PC-9 (cell line): Measurements from ENCODE around the gene ARHGAP6. TPM values are rescaled to one million over a fixed set of nuclear protein-coding genes. Genes with fewer than 3 reads are reported as not detected.
A peak's percentile ranks its signal among the peaks of the same experiment; 100 is the strongest.

Experiments
- BruUV-seq: library from RNA; stranded (reverse); fragments of 400-500 nt; replicated peaks from 2 replicates; lab custom pipeline; 2021; lab: Mats Ljungman, UMichigan
- CTCF ChIA-PET: fragments of 300-600 bp; sonication (Branson Sonifier 250); formaldehyde crosslinking; loops from one replicate; lab custom pipeline; 2022; ENCODE audit warnings: antibody characterized with exemption; lab: Charles Lee
- POLR2A ChIA-PET: fragments of 300-600 bp; sonication (Branson Sonifier 250); formaldehyde crosslinking; loops from one replicate; lab custom pipeline; 2022; ENCODE audit warnings: antibody characterized with exemption; ENCODE audit not compliant: unreplicated experiment; lab: Charles Lee
- DNase-seq, 2 experiments: peaks; one replicate each; pipeline versions ENCODE4 v3.0.0 to v3.0.0-alpha.2; 2015 to 2022; ENCODE audit warnings: mixed read lengths in 1 of 2
- H2AFZ ChIP-seq: fragments of 200-600 bp; sonication (generic); 2 replicates; pipeline ENCODE4 v1.8.1; 2017; ENCODE audit warnings: antibody characterized with exemption
- H3F3A ChIP-seq: fragments of 200-600 bp; sonication (generic); 2 replicates; pipeline ENCODE4 v1.8.1; 2017; ENCODE audit warnings: antibody characterized with exemption, mild to moderate bottlenecking, low read depth; ENCODE audit not compliant: insufficient read depth
- H3K27ac ChIP-seq: fragments of 200-600 bp; sonication (generic); 2 replicates; pipeline ENCODE4 v1.6.1; 2016; ENCODE audit warnings: mixed run types
- H3K27me3 ChIP-seq: fragments of 200-600 bp; sonication (generic); 2 replicates; pipeline ENCODE4 v1.6.1; 2016; ENCODE audit warnings: low read depth, mixed run types; ENCODE audit not compliant: insufficient read depth
- H3K36me3 ChIP-seq: fragments of 200-600 bp; sonication (generic); 2 replicates; pipeline ENCODE4 v1.6.1; 2016; ENCODE audit warnings: low read depth, mixed run types
- H3K4me1 ChIP-seq: fragments of 200-600 bp; sonication (generic); replicated peaks from 2 replicates; pipeline ENCODE4 v1.6.1; 2016; ENCODE audit warnings: mixed run types; ENCODE audit not compliant: insufficient read depth
- H3K4me2 ChIP-seq: fragments of 200-600 bp; sonication (generic); 2 replicates; pipeline ENCODE4 v1.6.1; 2017; ENCODE audit warnings: mixed run types
- H3K4me3 ChIP-seq: fragments of 200-600 bp; sonication (generic); 2 replicates; pipeline ENCODE4 v1.6.1; 2016; ENCODE audit warnings: mixed run types
- H3K79me2 ChIP-seq: fragments of 200-600 bp; sonication (generic); 2 replicates; pipeline ENCODE4 v1.6.1; 2017; ENCODE audit warnings: low read depth, mixed run types
- H3K9me2 ChIP-seq: fragments of 200-600 bp; sonication (generic); 2 replicates; pipeline ENCODE4 v1.8.1; 2017; ENCODE audit warnings: mild to moderate bottlenecking; ENCODE audit not compliant: insufficient read depth
- H3K9me3 ChIP-seq: fragments of 200-600 bp; sonication (generic); 2 replicates; pipeline ENCODE4 v1.8.1; 2016; ENCODE audit warnings: low read depth; ENCODE audit not compliant: insufficient read depth
- H4K20me1 ChIP-seq: fragments of 200-600 bp; sonication (generic); 2 replicates; pipeline ENCODE4 v1.8.1; 2017; ENCODE audit not compliant: insufficient read depth
- EZH2 ChIP-seq: fragments of 200-600 bp; sonication (generic); IDR thresholded peaks from 2 replicates; pipeline ENCODE4 v1.8.0; 2017; ENCODE audit warnings: antibody characterized with exemption, low read depth
- intact Hi-C: fragments of 100-400 bp; cut with micrococcal nuclease; formaldehyde crosslinking; loops from one replicate; pipeline ENCODE4 v1.10.0; 2022; ENCODE audit not compliant: unreplicated experiment
- total RNA-seq: library from RNA; stranded (reverse); gene quantifications from 2 replicates; pipeline ENCODE4 v1.2.3, GENCODE V29; 2021
- TF ChIP-seq, protein P1 (sequence below): fragments of 200-600 bp; sonication (generic); conservative IDR thresholded peaks from 2 replicates; pipeline ENCODE4 v1.6.1; 2017; ENCODE audit warnings: mixed run types, antibody characterized with exemption, mild to moderate bottlenecking, moderate library complexity

ARHGAP6 gene
- total RNA-seq, 1 experiment from 2014 or later: not detected

GRCh38 chrX:11381464-11381863 lies 284.3 kb downstream of the ARHGAP6 start:
- Histone ChIP-seq H3K27ac (no peak overlapping the region), H3K4me2 (no peak overlapping the region), H3K9me2 (no peaks in the 10 kb centered on the region), H4K20me1 (no peaks in the 10 kb centered on the region), H3K27me3 (no peaks in the 10 kb centered on the region), H2AFZ (no peak overlapping the region), H3K4me1 (no peaks in the 10 kb centered on the region), H3K9me3 (no peaks in the 10 kb centered on the region), H3F3A (no peaks in the 10 kb centered on the region), H3K4me3 (no peak overlapping the region), H3K36me3 (no peaks in the 10 kb centered on the region), H3K79me2 (no peaks in the 10 kb centered on the region)
- CTCF ChIA-PET: interaction anchor here (1.2 kb wide), 1 partner anchor 150 kb away, joined by 4 read pairs; no protein-coding TSS in a partner anchor
- intact Hi-C loops: no loop called here
- TF ChIP-seq, protein P1, sequence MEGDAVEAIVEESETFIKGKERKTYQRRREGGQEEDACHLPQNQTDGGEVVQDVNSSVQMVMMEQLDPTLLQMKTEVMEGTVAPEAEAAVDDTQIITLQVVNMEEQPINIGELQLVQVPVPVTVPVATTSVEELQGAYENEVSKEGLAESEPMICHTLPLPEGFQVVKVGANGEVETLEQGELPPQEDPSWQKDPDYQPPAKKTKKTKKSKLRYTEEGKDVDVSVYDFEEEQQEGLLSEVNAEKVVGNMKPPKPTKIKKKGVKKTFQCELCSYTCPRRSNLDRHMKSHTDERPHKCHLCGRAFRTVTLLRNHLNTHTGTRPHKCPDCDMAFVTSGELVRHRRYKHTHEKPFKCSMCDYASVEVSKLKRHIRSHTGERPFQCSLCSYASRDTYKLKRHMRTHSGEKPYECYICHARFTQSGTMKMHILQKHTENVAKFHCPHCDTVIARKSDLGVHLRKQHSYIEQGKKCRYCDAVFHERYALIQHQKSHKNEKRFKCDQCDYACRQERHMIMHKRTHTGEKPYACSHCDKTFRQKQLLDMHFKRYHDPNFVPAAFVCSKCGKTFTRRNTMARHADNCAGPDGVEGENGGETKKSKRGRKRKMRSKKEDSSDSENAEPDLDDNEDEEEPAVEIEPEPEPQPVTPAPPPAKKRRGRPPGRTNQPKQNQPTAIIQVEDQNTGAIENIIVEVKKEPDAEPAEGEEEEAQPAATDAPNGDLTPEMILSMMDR: peak; percentile 63
- TF ChIP-seq EZH2: no peak
- POLR2A ChIA-PET: no interaction called here
- DNase-seq: peak in 1 of 2 experiments; percentile 1
- BruUV-seq: no TSS peak

GRCh38 chrX:11380187-11380844 lies 285.4 kb downstream of the ARHGAP6 start:
- H3K4me1 ChIP-seq: no peaks in the 10 kb centered on the region
- no peaks in the 10 kb centered on the region for H3F3A ChIP-seq
- no peaks in the 10 kb centered on the region for H3K9me2 ChIP-seq
- TF ChIP-seq EZH2: no peak
- TF ChIP-seq, protein P1: no peak
- H4K20me1 ChIP-seq: no peaks in the 10 kb centered on the region
- H3K4me2 ChIP-seq: no peak overlapping the region
- no TSS peak for BruUV-seq
- H3K4me3 ChIP-seq: no peak overlapping the region
- H2AFZ ChIP-seq: no peak overlapping the region
- no peak overlapping the region for H3K27ac ChIP-seq
- H3K79me2 ChIP-seq: no peaks in the 10 kb centered on the region
- CTCF ChIA-PET: interaction anchor here (1.2 kb wide), 1 partner anchor 151 kb away, joined by 4 read pairs; no protein-coding TSS in a partner anchor
- intact Hi-C loops: no loop called here
- H3K36me3 ChIP-seq: no peaks in the 10 kb centered on the region
- POLR2A ChIA-PET: no interaction called here
- no peak for DNase-seq
- no peaks in the 10 kb centered on the region for H3K27me3 ChIP-seq
- H3K9me3 ChIP-seq: no peaks in the 10 kb centered on the region

- H3K27me3 ChIP-seq: no peaks in the 10 kb centered on the region
- H3K9me3 ChIP-seq: no peaks in the 10 kb centered on the region
- intact Hi-C loops: no loop called here
- H3K4me2 ChIP-seq: no peak overlapping the region
- TF ChIP-seq EZH2: no peak
- TF ChIP-seq, protein P1: no peak
- H4K20me1 ChIP-seq: no peaks in the 10 kb centered on the region
- ChIA-PET POLR2A (no interaction called here), CTCF (no interaction called here)
- no peak for DNase-seq
- no peaks in the 10 kb centered on the region for H3F3A ChIP-seq
- no peaks in the 10 kb centered on the region for H3K79me2 ChIP-seq
- H3K4me3 ChIP-seq: no peak overlapping the region
- H3K27ac ChIP-seq: no peak overlapping the region
- no peak overlapping the region for H2AFZ ChIP-seq
- no peaks in the 10 kb centered on the region for H3K9me2 ChIP-seq
- no peaks in the 10 kb centered on the region for H3K36me3 ChIP-seq
- no TSS peak for BruUV-seq
- H3K4me1 ChIP-seq: no peaks in the 10 kb centered on the region
Measured at GRCh38 chrX:11376163-11376562, 289.6 kb downstream of the ARHGAP6 start.
